Bronchial epithelial cell (primary cell): Measurements from ENCODE around the gene ELF5. TPM values are rescaled to one million over a fixed set of nuclear protein-coding genes. Genes with fewer than 3 reads are reported as not detected.

Experiments
- DNase-seq: peaks from one replicate; pipeline ENCODE4 v3.0.0-alpha.2; 2010; ENCODE audit warnings: low read depth
- FAIRE-seq: peaks from 2 replicates; lab custom pipeline; 2011; peaks lifted over from hg19 to GRCh38; lab: Jason Lieb, UNC
- H3K27me3 ChIP-seq: 2 replicates; pipeline ENCODE4 v1.5.1; 2011; ENCODE audit warnings: low read length; ENCODE audit not compliant: control insufficient read depth, insufficient read depth
- H3K36me3 ChIP-seq: 2 replicates; pipeline ENCODE4 v1.5.1; 2011; ENCODE audit warnings: low read length; ENCODE audit not compliant: control insufficient read depth, insufficient read depth
- H3K4me3 ChIP-seq: 2 replicates; pipeline ENCODE4 v1.5.1; 2011; ENCODE audit warnings: mild to moderate bottlenecking, low read depth, low read length, control low read depth
- total RNA-seq: library from RNA; depleted of rRNA; stranded (reverse); fragments of >200 nt; gene quantifications from 2 replicates; pipeline ENCODE4 v1.2.1, GENCODE V29; 2014
- TF ChIP-seq, protein P1 (sequence below): IDR thresholded peaks from 2 replicates; pipeline ENCODE4 v1.5.1; 2011; ENCODE audit warnings: mild to moderate bottlenecking, moderate library complexity, low read length, control low read depth, inconsistent platforms; ENCODE audit not compliant: insufficient read depth, severe bottlenecking

ELF5 gene
- total RNA-seq, 1 donor from 2014 or later, result 0.53 TPM

DNA sequence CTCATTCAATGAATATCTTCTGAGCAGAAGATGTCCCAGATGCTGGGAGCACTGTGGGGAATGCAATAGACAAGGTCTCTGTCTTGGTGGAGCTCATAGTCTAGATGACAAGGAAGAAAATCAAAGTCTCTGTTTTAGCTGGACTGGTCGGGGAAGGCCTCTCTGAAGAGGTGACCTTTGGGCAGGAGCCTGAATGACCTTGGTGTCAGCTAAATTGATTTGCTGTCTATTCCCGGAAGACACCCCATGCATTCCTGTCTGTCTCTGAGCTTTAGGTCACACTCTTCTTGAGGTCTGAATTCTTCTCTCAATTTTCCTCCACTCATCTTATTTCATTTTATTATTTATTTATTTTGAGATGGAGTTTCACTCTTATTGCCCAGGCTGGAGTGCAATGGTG, 14.5 kb upstream of the ELF5 start:
- Histone ChIP-seq H3K36me3 (no peaks in the 10 kb centered on the region), H3K4me3 (no peak overlapping the region), H3K27me3 (no peaks in the 10 kb centered on the region)
- FAIRE-seq (no peak), DNase-seq (no peak)
- TF ChIP-seq, protein P1, sequence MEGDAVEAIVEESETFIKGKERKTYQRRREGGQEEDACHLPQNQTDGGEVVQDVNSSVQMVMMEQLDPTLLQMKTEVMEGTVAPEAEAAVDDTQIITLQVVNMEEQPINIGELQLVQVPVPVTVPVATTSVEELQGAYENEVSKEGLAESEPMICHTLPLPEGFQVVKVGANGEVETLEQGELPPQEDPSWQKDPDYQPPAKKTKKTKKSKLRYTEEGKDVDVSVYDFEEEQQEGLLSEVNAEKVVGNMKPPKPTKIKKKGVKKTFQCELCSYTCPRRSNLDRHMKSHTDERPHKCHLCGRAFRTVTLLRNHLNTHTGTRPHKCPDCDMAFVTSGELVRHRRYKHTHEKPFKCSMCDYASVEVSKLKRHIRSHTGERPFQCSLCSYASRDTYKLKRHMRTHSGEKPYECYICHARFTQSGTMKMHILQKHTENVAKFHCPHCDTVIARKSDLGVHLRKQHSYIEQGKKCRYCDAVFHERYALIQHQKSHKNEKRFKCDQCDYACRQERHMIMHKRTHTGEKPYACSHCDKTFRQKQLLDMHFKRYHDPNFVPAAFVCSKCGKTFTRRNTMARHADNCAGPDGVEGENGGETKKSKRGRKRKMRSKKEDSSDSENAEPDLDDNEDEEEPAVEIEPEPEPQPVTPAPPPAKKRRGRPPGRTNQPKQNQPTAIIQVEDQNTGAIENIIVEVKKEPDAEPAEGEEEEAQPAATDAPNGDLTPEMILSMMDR, result no peak

DNA sequence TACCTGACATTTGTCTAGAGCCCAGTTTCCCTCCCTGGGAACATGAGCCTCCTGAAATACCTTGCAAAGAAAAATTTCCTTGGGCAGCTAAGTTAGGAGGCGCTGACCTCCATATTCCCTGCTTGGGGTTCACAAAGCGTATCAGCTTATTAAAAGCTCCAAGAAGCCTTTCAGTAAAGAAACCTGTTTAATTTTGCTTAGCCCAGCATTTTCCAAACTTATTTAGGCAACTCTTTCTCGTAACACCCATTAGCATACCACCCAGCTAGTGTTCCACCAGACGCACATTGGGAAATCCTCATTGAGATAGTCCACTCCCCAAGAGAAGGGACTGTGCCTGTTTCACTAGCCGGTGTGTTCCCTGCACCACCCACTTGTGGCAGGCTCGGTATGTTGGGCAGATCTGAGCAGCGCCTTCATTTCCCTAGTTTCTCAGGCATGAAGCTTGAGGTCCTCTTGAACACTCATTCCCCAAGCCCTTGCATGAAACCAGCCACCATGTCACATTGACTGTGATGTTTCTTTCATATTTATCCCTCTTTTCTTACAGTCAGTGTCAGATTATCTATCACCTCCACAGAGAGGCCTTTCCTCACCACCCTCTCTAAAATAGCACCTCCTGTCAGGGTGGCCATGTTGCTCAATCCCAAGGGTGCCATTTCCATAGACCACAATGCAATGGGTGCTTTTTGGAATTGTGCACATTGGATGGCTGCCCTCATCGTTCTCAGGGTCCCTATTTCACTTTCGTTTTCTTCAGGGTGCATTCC, 12.5 kb upstream of the ELF5 start:
- no peak for FAIRE-seq
- H3K4me3 ChIP-seq, result no peak overlapping the region

DNA sequence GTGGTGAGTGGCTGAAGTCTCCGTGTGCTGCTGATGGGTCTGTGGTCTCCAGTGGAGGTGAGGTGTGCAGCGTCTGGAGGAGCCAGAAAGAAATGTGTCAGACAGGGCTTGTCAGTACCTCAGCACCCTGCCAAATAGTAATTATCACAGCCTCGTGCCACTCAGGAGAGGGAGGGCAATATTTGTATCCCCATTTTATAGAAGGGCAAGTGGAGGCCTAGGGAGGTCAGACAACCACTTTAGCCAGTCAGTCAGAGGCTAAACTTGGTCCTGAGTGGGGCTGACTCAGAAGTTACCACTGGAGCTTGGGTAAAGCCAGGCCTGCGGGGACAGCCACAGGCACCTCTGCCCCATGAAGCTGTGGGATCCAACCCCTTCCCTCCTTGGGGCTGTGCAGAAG, 11.5 kb upstream of the ELF5 start:
- H3K27me3 ChIP-seq, result no peaks in the 10 kb centered on the region
- no peaks in the 10 kb centered on the region for H3K36me3 ChIP-seq
- no peak for FAIRE-seq
- no peak overlapping the region for H3K4me3 ChIP-seq
- DNase-seq, result no peak
- TF ChIP-seq, protein P1, result no peak

More for the DNA sequence above, 12.5 kb upstream of the ELF5 start:
- TF ChIP-seq, protein P1, result no peak
- no peak for DNase-seq
- Histone ChIP-seq H3K27me3 (no peaks in the 10 kb centered on the region), H3K36me3 (no peaks in the 10 kb centered on the region)

DNA sequence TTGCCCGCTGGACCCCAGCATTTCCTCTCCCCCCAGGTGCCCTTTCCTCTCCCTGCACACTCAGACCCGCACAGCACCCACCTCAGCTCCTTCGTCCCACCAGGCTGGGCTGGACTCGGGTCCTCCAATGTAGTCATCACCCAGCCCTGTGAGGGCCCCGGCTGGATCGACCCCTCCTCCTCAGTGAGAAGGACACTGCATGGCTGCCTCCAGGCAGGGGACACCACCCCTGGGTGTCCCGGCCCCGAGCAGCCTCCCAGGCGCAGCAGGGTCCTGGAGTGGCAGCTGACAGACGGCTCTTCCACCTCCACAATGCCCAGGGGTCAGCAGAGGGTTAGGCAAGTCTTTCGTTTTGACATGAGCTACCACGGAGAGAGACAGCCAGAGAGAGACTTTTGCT, 11.1 kb upstream of the ELF5 start:
- DNase-seq (no peak), FAIRE-seq (no peak)
- Histone ChIP-seq H3K36me3 (no peaks in the 10 kb centered on the region), H3K27me3 (no peaks in the 10 kb centered on the region), H3K4me3 (no peak overlapping the region)
- TF ChIP-seq, protein P1, result no peak

DNA sequence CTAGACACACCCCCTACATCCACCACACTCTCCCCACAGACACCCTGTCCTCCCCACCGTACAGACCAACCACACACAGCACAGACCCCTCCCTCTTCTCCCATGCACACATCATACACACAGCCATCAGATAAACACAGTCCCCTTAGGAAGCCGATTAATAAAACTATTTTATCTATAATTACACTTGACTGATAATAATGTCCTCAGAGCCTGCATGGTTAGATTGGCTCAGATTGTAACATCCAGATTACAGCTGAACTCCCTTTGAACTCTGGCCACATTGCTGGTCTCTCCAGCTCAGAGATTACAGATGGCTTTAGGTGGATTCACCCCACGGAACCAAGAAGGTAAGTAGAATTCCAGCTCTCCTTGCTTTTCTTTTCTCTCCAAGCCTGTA, 9.5 kb upstream of the ELF5 start:
- DNase-seq (no peak), FAIRE-seq (no peak)
- Histone ChIP-seq H3K27me3 (no peaks in the 10 kb centered on the region), H3K36me3 (no peaks in the 10 kb centered on the region), H3K4me3 (no peak overlapping the region)
- TF ChIP-seq, protein P1, result no peak

DNA sequence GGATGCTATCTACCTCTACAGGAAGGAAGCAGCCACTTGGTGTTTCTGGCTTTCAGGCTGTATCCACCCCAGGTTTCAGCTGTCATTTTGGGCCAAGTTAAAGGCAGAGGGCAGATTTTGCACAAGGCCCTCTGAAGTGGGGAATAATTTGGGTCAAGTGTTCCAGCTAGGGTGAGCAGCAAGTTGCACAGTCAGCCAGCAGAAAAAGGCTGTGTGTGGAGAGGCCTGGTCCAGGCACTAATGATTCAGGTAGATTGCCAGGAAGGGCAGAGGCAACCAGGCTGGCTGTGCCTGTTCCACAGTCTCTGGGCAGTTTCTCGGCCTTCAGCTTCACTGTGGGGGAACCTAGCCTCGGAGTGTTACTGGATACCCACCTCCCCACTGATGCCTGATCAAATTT, 8.6 kb upstream of the ELF5 start:
- no peak for DNase-seq
- Histone ChIP-seq H3K27me3 (no peaks in the 10 kb centered on the region), H3K4me3 (no peak overlapping the region), H3K36me3 (no peaks in the 10 kb centered on the region)
- TF ChIP-seq, protein P1, result no peak
- no peak for FAIRE-seq
